ENCODE results near the gene GSTO2. TPM values are rescaled to one million over a fixed set of nuclear protein-coding genes. Genes with fewer than 3 reads are reported as not detected.

The GSTO2 gene
- total and polyA plus RNA-seq, 2 of the 13 experiments (the other 11 are each of a cell fraction or from before 2014, with no cell fraction given), result 2.1 to 7.9 TPM

DNA sequence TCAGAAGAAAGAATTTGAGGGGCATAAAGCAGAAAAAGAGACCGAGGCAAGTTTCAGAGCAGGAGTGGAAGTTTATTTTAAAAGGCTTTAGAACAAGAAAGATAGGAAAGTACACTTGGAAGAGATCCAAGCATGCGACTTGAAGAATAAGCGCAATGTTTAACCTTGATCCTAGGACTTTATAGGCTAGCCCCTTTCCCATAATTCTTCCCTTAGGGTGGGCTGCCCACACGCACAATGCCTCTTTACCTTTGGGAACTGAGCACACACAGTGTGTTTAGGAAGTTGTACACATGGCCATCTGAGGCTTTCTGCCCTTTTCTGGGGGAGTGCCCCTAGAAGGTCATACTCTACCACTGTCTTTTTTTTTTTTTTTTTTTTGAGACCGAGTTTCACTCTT, 25.5 kb upstream of the GSTO2 start:
- no peaks in the 10 kb centered on the region for H3K36me3 ChIP-seq (replicated peaks in 1 of 2; ENCODE audit: control insufficient read depth in 1 of 2, insufficient read depth in 2 of 2, low read length in 2 of 2)
- 15% methylated on average over 5 of the region's 5 CpGs for WGBS (ENCODE audit: low lambda C conversion rate)
- no peaks in the 10 kb centered on the region for H3K27me3 ChIP-seq (ENCODE audit: control insufficient read depth in 1 of 2, insufficient read depth in 2 of 2, low read length in 2 of 2)
- TF ChIP-seq, protein P1, sequence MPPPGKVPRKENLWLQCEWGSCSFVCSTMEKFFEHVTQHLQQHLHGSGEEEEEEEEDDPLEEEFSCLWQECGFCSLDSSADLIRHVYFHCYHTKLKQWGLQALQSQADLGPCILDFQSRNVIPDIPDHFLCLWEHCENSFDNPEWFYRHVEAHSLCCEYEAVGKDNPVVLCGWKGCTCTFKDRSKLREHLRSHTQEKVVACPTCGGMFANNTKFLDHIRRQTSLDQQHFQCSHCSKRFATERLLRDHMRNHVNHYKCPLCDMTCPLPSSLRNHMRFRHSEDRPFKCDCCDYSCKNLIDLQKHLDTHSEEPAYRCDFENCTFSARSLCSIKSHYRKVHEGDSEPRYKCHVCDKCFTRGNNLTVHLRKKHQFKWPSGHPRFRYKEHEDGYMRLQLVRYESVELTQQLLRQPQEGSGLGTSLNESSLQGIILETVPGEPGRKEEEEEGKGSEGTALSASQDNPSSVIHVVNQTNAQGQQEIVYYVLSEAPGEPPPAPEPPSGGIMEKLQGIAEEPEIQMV (CRISPR knock-in tag; IDR thresholded peaks at IDR 0.05; ENCODE audit: low read depth), result no peak
- TF ChIP-seq, protein P2, sequence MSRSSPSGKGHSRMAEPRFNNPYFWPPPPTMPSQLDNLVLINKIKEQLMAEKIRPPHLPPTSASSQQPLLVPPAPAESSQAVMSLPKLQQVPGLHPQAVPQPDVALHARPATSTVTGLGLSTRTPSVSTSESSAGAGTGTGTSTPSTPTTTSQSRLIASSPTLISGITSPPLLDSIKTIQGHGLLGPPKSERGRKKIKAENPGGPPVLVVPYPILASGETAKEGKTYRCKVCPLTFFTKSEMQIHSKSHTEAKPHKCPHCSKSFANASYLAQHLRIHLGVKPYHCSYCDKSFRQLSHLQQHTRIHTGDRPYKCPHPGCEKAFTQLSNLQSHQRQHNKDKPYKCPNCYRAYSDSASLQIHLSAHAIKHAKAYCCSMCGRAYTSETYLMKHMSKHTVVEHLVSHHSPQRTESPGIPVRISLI (CRISPR knock-in tag; IDR thresholded peaks at IDR 0.05; ENCODE audit: borderline replicate concordance), result peak; percentile 79; the same call in 1 of the 2 replicates
- peak overlapping the region in 1 of 3 experiments; percentile 17; a peak in 1 of 6 replicates for H3K4me3 ChIP-seq (replicated peaks in 1 of 3; ENCODE audit: insufficient read depth in 1 of 3, low read depth in 2 of 3, low read length in 3 of 3)
- peak overlapping the region; percentile 69 for H3K4me2 ChIP-seq (ENCODE audit: low read depth, low read length)
- H3K4me1 ChIP-seq (ENCODE audit: insufficient read depth, low read length), result peaks cover 19% of the 10 kb centered on the region
- POLR2A ChIA-PET, result interaction anchor here (0.7 to 1.5 kb wide), 3 partner anchors 9 to 1030 kb away, joined by 3 to 11 read pairs (median 3); no protein-coding TSS in a partner anchor
- peak overlapping the region; percentile 57 for H3K27ac ChIP-seq (ENCODE audit: extremely low read length, insufficient read depth, low read length)
- intact Hi-C loops (cut with micrococcal nuclease; ENCODE audit: unreplicated experiment) (loop anchor here (1.0 kb wide), 1 partner anchor 11 kb away; the partner anchor contains the start of gene CFAP43), in situ Hi-C loops (cut with HindIII; ENCODE audit: extremely low pct_ligation_motif_present, low pct_unique_long_range_greater_than_20kb) (no loop called here)
- FAIRE-seq (no peak), ATAC-seq (peak; percentile 66), DNase-seq (ENCODE audit: low spot score) (peak; percentile 33)
- H4K20me1 ChIP-seq (ENCODE audit: insufficient read depth, low read length), result no peaks in the 10 kb centered on the region
- H3K79me2 ChIP-seq (ENCODE audit: insufficient read depth, low read length), result no peaks in the 10 kb centered on the region
- H3K9ac ChIP-seq (ENCODE audit: insufficient read depth, low read depth, low read length), result peak overlapping the region; percentile 52
- H3K9me3 ChIP-seq (ENCODE audit: low read length), result peaks cover 9% of the 10 kb centered on the region
- peak overlapping the region; percentile 36 for H2AFZ ChIP-seq (ENCODE audit: low read length)
- CTCF ChIA-PET (ENCODE audit: low intra/inter-chr PET ratio, low total read pairs), result no interaction called here
- TSS peak; percentile 86 for BruUV-seq (replicated peaks)

DNA sequence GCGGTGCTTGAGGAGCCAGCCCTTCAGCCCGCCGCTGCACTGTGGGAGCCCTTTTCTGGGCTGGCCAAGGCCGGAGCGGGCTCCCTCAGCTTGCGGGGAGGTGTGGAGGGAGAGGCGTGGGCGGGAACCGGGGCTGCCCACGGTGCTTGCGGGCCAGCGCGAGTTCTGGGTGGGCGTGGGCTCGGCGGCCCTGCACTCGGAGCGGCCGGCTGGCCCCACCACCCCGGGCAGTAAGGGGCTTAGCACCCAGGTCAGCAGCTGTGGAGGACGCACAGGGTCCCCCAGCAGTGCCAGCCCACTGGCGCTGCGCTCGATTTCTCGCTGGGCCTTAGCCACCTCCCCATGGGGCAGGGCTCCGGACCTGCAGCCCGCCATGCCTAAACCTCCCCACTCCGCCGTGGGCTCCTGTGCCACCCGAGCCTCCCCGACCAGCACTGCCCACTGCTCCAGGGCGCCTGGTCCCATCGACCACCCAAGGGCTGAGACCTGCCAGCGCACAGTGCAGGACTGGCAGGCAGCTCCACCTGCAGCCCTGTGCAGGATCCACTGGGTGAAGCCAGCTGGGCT, 23.8 kb upstream of the GSTO2 start:
- Histone ChIP-seq H3K79me2 (ENCODE audit: insufficient read depth, low read length) (no peaks in the 10 kb centered on the region), H3K27me3 (ENCODE audit: control insufficient read depth in 1 of 2, insufficient read depth in 2 of 2, low read length in 2 of 2) (no peaks in the 10 kb centered on the region), H3K4me2 (ENCODE audit: low read depth, low read length) (no peak overlapping the region), H3K36me3 (replicated peaks in 1 of 2; ENCODE audit: control insufficient read depth in 1 of 2, insufficient read depth in 2 of 2, low read length in 2 of 2) (no peaks in the 10 kb centered on the region), H3K9me3 (ENCODE audit: low read length) (peaks cover 9% of the 10 kb centered on the region), H2AFZ (ENCODE audit: low read length) (no peak overlapping the region), H3K9ac (ENCODE audit: insufficient read depth, low read depth, low read length) (no peak overlapping the region), H3K27ac (ENCODE audit: extremely low read length, insufficient read depth, low read length) (no peak overlapping the region), H4K20me1 (ENCODE audit: insufficient read depth, low read length) (no peaks in the 10 kb centered on the region), H3K4me3 (replicated peaks in 1 of 3; ENCODE audit: insufficient read depth in 1 of 3, low read depth in 2 of 3, low read length in 3 of 3) (no peak overlapping the region), H3K4me1 (ENCODE audit: insufficient read depth, low read length) (peaks cover 26% of the 10 kb centered on the region)
- TF ChIP-seq EZH2 (conservative IDR thresholded peaks at IDR 0.05; ENCODE audit: low read depth, low read length), result no peak
- TF ChIP-seq, protein P3, sequence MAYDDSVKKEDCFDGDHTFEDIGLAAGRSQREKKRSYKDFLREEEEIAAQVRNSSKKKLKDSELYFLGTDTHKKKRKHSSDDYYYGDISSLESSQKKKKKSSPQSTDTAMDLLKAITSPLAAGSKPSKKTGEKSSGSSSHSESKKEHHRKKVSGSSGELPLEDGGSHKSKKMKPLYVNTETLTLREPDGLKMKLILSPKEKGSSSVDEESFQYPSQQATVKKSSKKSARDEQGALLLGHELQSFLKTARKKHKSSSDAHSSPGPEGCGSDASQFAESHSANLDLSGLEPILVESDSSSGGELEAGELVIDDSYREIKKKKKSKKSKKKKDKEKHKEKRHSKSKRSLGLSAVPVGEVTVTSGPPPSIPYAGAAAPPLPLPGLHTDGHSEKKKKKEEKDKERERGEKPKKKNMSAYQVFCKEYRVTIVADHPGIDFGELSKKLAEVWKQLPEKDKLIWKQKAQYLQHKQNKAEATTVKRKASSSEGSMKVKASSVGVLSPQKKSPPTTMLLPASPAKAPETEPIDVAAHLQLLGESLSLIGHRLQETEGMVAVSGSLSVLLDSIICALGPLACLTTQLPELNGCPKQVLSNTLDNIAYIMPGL (CRISPR knock-in tag; IDR thresholded peaks at IDR 0.05; ENCODE audit: borderline replicate concordance in 1 of 2, low read depth in 1 of 2), result no peak
- TF ChIP-seq MTA3 (CRISPR knock-in tag; IDR thresholded peaks at IDR 0.05), result no peak
- TF ChIP-seq HOXA7 (CRISPR knock-in tag; IDR thresholded peaks at IDR 0.05), result no peak
- TF ChIP-seq ZNF451 (CRISPR knock-in tag; IDR thresholded peaks at IDR 0.05), result no peak
- no peak for TF ChIP-seq ZBTB38 (CRISPR knock-in tag; IDR thresholded peaks at IDR 0.05)
- no peak for TF ChIP-seq GLI4 (CRISPR knock-in tag; IDR thresholded peaks at IDR 0.05; ENCODE audit: borderline replicate concordance)
- TF ChIP-seq, protein P4, sequence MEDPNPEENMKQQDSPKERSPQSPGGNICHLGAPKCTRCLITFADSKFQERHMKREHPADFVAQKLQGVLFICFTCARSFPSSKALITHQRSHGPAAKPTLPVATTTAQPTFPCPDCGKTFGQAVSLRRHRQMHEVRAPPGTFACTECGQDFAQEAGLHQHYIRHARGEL (CRISPR knock-in tag; IDR thresholded peaks at IDR 0.05), result no peak
- TF ChIP-seq ASH2L (IDR thresholded peaks at IDR 0.05; ENCODE audit: insufficient read length, low read depth, low read length), result no peak
- no peak for TF ChIP-seq ZNF557 (CRISPR knock-in tag; IDR thresholded peaks at IDR 0.05)
- no TSS peak for BruUV-seq (replicated peaks)
- ChIA-PET POLR2A (interaction anchor here (1.2 kb wide), 1 partner anchor 9 kb away, joined by 5 read pairs; the partner anchor contains the start of gene GSTO1), CTCF (ENCODE audit: low intra/inter-chr PET ratio, low total read pairs) (no interaction called here)
- DNase-seq (ENCODE audit: low spot score) (no peak), ATAC-seq (no peak), FAIRE-seq (no peak)
- 100% methylated on average over 16 of the region's 34 CpGs for WGBS (ENCODE audit: low lambda C conversion rate)
- intact Hi-C loops (cut with micrococcal nuclease; ENCODE audit: unreplicated experiment) (no loop called here), in situ Hi-C loops (cut with HindIII; ENCODE audit: extremely low pct_ligation_motif_present, low pct_unique_long_range_greater_than_20kb) (no loop called here)

Measured in HepG2 (cell line).